Measurements from ENCODE around the gene LRCH1. TPM values are rescaled to one million over a fixed set of nuclear protein-coding genes. Genes with fewer than 3 reads are reported as not detected.

Gene LRCH1
- total RNA-seq, 1 experiment from 2014 or later: 11.8 TPM

DNA sequence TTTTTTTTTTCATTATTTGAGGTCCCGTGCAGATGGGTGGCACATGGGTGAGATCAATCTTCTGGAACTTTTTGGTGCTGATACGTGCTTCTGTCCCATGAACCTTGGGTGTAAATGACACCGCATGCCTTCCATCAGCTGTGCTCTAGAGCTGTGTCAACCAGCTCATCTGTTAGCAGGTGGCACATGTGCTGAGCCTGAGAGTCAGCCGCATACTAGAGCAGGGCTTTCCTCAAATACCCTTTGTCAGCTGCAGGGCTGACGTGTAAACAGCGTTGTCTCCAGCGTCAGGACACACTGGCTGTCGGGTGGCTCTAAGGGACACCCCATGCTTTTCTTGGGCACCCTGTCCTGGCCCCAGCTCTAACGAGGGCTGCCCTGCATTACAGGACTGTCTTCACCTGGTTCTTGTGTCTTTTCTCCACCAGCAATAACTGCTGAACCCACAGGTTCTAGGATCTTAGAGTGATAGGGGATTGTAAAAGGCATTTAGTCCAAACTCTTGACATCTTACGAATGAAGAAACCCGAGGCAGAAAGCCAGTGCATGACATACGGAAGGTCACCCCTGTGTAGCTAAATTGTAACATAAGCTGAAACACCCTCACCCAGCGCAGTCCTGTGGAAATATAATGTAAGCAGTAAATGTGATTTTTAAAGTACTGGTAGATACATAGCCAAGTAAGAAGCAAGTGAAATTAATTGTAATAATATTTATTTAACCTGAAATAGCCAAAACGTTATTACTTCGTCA, 119.5 kb downstream of the LRCH1 start:
- ATAC-seq (no peak), DNase-seq (ENCODE audit: low spot score) (no peak)
- Mint-ChIP-seq H3K4me1 (peaks cover 16% of the 10 kb centered on the region), H3K9me3 (no peaks in the 10 kb centered on the region), H3K36me3 (no peaks in the 10 kb centered on the region), H3K27ac (no peak overlapping the region), H3K4me3 (no peak overlapping the region), H3K27me3 (ENCODE audit: low read depth) (no peaks in the 10 kb centered on the region)
- CTCF ChIA-PET: interaction anchor here (0.8 kb wide), 1 partner anchor 48 kb away, joined by 3 read pairs; no protein-coding TSS in a partner anchor
- POLR2A ChIA-PET: no interaction called here
- TF ChIP-seq, protein P1, sequence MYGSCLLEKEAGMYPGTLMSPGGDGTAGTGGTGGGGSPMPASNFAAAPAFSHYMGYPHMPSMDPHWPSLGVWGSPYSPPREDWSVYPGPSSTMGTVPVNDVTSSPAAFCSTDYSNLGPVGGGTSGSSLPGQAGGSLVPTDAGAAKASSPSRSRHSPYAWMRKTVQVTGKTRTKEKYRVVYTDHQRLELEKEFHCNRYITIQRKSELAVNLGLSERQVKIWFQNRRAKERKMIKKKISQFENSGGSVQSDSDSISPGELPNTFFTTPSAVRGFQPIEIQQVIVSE (CRISPR knock-in tag; IDR thresholded peaks at IDR 0.05; ENCODE audit: borderline replicate concordance): no peak
- TF ChIP-seq, protein P2, sequence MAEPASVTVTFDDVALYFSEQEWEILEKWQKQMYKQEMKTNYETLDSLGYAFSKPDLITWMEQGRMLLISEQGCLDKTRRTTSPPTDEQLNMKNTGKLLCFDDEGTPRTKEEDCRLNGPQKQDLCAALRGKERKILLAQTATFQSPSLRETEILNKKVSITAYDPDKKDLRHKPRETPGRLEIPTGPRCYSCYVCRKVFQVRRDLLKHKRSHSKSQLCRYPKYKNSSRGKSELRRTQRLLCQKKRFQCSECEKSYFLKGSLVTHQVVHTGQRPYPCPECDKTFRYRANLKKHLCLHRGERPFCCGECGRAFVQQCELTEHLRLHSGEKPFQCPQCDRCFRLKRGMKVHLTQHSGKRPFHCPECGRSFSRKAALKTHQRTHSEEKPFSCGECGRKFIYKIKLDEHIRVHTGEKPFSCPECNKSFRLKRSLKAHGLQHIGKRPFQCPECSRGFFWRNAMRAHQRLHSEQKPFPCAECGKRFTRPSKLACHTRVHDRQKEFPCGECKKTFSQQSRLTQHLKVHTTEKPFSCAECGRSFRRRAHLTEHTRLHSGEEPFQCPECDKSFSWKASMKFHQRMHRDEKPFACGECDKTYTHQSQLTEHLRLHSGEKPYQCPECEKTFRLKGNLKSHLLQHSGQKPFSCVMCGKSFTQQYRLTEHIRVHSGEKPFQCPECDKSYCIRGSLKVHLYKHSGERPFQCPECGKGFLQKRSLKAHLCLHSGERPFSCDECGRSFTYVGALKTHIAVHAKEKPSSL (CRISPR knock-in tag; conservative IDR thresholded peaks at IDR 0.05): no peak
- TF ChIP-seq, protein P3, sequence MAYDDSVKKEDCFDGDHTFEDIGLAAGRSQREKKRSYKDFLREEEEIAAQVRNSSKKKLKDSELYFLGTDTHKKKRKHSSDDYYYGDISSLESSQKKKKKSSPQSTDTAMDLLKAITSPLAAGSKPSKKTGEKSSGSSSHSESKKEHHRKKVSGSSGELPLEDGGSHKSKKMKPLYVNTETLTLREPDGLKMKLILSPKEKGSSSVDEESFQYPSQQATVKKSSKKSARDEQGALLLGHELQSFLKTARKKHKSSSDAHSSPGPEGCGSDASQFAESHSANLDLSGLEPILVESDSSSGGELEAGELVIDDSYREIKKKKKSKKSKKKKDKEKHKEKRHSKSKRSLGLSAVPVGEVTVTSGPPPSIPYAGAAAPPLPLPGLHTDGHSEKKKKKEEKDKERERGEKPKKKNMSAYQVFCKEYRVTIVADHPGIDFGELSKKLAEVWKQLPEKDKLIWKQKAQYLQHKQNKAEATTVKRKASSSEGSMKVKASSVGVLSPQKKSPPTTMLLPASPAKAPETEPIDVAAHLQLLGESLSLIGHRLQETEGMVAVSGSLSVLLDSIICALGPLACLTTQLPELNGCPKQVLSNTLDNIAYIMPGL (CRISPR knock-in tag; IDR thresholded peaks at IDR 0.05): no peak
- TF ChIP-seq, protein P4, sequence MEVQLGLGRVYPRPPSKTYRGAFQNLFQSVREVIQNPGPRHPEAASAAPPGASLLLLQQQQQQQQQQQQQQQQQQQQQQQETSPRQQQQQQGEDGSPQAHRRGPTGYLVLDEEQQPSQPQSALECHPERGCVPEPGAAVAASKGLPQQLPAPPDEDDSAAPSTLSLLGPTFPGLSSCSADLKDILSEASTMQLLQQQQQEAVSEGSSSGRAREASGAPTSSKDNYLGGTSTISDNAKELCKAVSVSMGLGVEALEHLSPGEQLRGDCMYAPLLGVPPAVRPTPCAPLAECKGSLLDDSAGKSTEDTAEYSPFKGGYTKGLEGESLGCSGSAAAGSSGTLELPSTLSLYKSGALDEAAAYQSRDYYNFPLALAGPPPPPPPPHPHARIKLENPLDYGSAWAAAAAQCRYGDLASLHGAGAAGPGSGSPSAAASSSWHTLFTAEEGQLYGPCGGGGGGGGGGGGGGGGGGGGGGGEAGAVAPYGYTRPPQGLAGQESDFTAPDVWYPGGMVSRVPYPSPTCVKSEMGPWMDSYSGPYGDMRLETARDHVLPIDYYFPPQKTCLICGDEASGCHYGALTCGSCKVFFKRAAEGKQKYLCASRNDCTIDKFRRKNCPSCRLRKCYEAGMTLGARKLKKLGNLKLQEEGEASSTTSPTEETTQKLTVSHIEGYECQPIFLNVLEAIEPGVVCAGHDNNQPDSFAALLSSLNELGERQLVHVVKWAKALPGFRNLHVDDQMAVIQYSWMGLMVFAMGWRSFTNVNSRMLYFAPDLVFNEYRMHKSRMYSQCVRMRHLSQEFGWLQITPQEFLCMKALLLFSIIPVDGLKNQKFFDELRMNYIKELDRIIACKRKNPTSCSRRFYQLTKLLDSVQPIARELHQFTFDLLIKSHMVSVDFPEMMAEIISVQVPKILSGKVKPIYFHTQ (CRISPR knock-in tag; IDR thresholded peaks at IDR 0.05): no peak
- TF ChIP-seq, protein P5, sequence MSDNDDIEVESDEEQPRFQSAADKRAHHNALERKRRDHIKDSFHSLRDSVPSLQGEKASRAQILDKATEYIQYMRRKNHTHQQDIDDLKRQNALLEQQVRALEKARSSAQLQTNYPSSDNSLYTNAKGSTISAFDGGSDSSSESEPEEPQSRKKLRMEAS (CRISPR knock-in tag; IDR thresholded peaks at IDR 0.05): no peak
- TF ChIP-seq, protein P6, sequence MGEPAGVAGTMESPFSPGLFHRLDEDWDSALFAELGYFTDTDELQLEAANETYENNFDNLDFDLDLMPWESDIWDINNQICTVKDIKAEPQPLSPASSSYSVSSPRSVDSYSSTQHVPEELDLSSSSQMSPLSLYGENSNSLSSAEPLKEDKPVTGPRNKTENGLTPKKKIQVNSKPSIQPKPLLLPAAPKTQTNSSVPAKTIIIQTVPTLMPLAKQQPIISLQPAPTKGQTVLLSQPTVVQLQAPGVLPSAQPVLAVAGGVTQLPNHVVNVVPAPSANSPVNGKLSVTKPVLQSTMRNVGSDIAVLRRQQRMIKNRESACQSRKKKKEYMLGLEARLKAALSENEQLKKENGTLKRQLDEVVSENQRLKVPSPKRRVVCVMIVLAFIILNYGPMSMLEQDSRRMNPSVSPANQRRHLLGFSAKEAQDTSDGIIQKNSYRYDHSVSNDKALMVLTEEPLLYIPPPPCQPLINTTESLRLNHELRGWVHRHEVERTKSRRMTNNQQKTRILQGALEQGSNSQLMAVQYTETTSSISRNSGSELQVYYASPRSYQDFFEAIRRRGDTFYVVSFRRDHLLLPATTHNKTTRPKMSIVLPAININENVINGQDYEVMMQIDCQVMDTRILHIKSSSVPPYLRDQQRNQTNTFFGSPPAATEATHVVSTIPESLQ (CRISPR knock-in tag; IDR thresholded peaks at IDR 0.05): no peak
- TF ChIP-seq GRHL2 (CRISPR knock-in tag; IDR thresholded peaks at IDR 0.05; ENCODE audit: insufficient replicate concordance, severe bottlenecking) (no peak), CREM (CRISPR knock-in tag; IDR thresholded peaks at IDR 0.05) (no peak), ZNF219 (CRISPR knock-in tag; IDR thresholded peaks at IDR 0.05; ENCODE audit: borderline replicate concordance) (no peak), RELA (CRISPR knock-in tag; IDR thresholded peaks at IDR 0.05; ENCODE audit: borderline replicate concordance) (no peak), ESRRA (CRISPR knock-in tag; IDR thresholded peaks at IDR 0.05; ENCODE audit: borderline replicate concordance) (no peak), SP1 (CRISPR knock-in tag; conservative IDR thresholded peaks at IDR 0.05) (no peak), TP53 (CRISPR knock-in tag; IDR thresholded peaks at IDR 0.05) (no peak)
- TF ChIP-seq, protein P7, sequence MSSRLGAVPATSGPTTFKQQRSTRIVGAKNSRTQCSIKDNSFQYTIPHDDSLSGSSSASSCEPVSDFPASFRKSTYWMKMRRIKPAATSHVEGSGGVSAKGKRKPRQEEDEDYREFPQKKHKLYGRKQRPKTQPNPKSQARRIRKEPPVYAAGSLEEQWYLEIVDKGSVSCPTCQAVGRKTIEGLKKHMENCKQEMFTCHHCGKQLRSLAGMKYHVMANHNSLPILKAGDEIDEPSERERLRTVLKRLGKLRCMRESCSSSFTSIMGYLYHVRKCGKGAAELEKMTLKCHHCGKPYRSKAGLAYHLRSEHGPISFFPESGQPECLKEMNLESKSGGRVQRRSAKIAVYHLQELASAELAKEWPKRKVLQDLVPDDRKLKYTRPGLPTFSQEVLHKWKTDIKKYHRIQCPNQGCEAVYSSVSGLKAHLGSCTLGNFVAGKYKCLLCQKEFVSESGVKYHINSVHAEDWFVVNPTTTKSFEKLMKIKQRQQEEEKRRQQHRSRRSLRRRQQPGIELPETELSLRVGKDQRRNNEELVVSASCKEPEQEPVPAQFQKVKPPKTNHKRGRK (CRISPR knock-in tag; IDR thresholded peaks at IDR 0.05; ENCODE audit: borderline replicate concordance): no peak
- TF ChIP-seq, protein P8, sequence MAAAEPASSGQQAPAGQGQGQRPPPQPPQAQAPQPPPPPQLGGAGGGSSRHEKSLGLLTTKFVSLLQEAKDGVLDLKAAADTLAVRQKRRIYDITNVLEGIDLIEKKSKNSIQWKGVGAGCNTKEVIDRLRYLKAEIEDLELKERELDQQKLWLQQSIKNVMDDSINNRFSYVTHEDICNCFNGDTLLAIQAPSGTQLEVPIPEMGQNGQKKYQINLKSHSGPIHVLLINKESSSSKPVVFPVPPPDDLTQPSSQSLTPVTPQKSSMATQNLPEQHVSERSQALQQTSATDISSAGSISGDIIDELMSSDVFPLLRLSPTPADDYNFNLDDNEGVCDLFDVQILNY (CRISPR knock-in tag; IDR thresholded peaks at IDR 0.05): no peak
- TF ChIP-seq, protein P9, sequence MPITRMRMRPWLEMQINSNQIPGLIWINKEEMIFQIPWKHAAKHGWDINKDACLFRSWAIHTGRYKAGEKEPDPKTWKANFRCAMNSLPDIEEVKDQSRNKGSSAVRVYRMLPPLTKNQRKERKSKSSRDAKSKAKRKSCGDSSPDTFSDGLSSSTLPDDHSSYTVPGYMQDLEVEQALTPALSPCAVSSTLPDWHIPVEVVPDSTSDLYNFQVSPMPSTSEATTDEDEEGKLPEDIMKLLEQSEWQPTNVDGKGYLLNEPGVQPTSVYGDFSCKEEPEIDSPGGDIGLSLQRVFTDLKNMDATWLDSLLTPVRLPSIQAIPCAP (CRISPR knock-in tag; IDR thresholded peaks at IDR 0.05): no peak
